ENCODE results near the gene COX6A2. TPM values are rescaled to one million over a fixed set of nuclear protein-coding genes. Genes with fewer than 3 reads are reported as not detected.
"Not testable (repeated sequence)": the region's sequence is repeated elsewhere in the genome, so short reads cannot be mapped to it uniquely, and the experiment has no call there.

The COX6A2 gene
- total RNA-seq, 2 experiments from 2014 or later, result not detected

DNA sequence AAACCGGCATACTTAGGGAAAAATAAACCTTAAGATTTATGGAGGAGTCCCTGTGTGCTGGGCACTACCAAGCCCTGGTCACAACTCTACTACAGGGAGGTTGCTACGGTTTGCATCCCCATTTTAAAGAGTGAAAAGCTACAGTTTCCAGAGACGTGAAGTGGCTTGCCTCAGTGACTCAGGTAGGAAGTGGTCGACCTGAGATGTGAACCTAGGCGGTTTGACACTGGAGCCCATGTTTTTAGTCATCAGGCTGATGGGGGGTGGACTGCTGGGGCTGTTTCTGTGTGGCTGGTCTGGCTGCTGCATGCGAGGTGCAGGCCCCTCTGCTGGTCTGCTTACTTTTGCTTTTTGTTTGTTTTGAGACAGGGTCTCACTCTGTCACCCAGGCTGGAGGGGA is 6.6 kb downstream of the COX6A2 start:
- intact Hi-C loops (cut with micrococcal nuclease; ENCODE audit: unreplicated experiment), result no loop called here
- no peaks in the 10 kb centered on the region for H4K20me1 ChIP-seq (ENCODE audit: insufficient read depth, low read length)
- no peak for DNase-seq (ENCODE audit: low spot score)
- H3K9me2 ChIP-seq (ENCODE audit: insufficient read depth, low read length), result no peaks in the 10 kb centered on the region
- no peak overlapping the region for H2AFZ ChIP-seq (ENCODE audit: low read length)
- BruUV-seq (replicated peaks), result no TSS peak
- no peaks in the 10 kb centered on the region for H3K9me3 ChIP-seq (ENCODE audit: low read length)
- H3K36me3 ChIP-seq (ENCODE audit: insufficient read depth, low read length), result no peaks in the 10 kb centered on the region
- H3K4me2 ChIP-seq (ENCODE audit: low read length), result no peak overlapping the region
- CTCF ChIA-PET (ENCODE audit: unreplicated experiment), result no interaction called here
- TF ChIP-seq CTCF (conservative IDR thresholded peaks at IDR 0.05; ENCODE audit: low read length) (no peak), EZH2phosphoT487 (IDR thresholded peaks at IDR 0.05; ENCODE audit: borderline replicate concordance, low read depth, low read length) (no peak)
- POLR2A ChIA-PET, result no interaction called here
- H3K27ac ChIP-seq (ENCODE audit: low read depth, low read length, poor library complexity, severe bottlenecking), result no peak overlapping the region
- H3K4me3 ChIP-seq (ENCODE audit: low read depth, low read length, poor library complexity, severe bottlenecking), result no peak overlapping the region
- H3K79me2 ChIP-seq (ENCODE audit: insufficient read depth, low read depth, low read length), result no peaks in the 10 kb centered on the region
- H3K4me1 ChIP-seq (ENCODE audit: insufficient read depth, low read length, poor library complexity, severe bottlenecking), result no peaks in the 10 kb centered on the region

DNA sequence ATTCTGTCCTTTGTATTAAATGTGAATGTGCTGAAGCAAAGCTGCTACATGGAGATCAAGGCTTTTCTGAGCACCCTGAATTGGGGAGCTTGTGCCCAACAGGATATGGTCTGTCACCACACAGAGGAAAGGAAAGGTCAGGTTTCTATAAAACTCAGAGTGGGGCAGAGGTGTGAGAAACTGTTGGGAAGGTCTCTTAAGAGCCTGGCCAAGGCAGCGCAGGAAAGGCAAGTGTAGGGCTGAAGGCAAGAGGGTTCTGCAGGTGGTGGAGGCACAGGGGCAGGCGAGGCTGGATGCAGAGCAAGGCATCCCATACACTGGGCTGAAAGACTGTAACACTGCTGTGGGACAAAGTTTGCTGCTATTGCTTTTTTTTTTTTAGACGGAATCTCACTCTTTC is 8.1 kb downstream of the COX6A2 start:
- intact Hi-C loops (cut with micrococcal nuclease; ENCODE audit: unreplicated experiment), result no loop called here
- Histone ChIP-seq H3K79me2 (ENCODE audit: insufficient read depth, low read depth, low read length) (no peaks in the 10 kb centered on the region), H3K4me2 (ENCODE audit: low read length) (no peak overlapping the region), H3K9me2 (ENCODE audit: insufficient read depth, low read length) (no peaks in the 10 kb centered on the region), H3K9me3 (ENCODE audit: low read length) (no peaks in the 10 kb centered on the region), H3K27ac (ENCODE audit: low read depth, low read length, poor library complexity, severe bottlenecking) (no peak overlapping the region), H3K4me3 (ENCODE audit: low read depth, low read length, poor library complexity, severe bottlenecking) (no peak overlapping the region), H4K20me1 (ENCODE audit: insufficient read depth, low read length) (no peaks in the 10 kb centered on the region), H2AFZ (ENCODE audit: low read length) (no peak overlapping the region), H3K4me1 (ENCODE audit: insufficient read depth, low read length, poor library complexity, severe bottlenecking) (no peaks in the 10 kb centered on the region), H3K36me3 (ENCODE audit: insufficient read depth, low read length) (no peaks in the 10 kb centered on the region)
- TF ChIP-seq EZH2phosphoT487 (IDR thresholded peaks at IDR 0.05; ENCODE audit: borderline replicate concordance, low read depth, low read length), result no peak
- no peak for TF ChIP-seq CTCF (conservative IDR thresholded peaks at IDR 0.05; ENCODE audit: low read length)
- ChIA-PET POLR2A (interaction anchor here (1.0 kb wide), 1 partner anchor 10 kb away, joined by 3 read pairs; no protein-coding TSS in a partner anchor), CTCF (ENCODE audit: unreplicated experiment) (no interaction called here)
- BruUV-seq (replicated peaks), result no TSS peak
- DNase-seq (ENCODE audit: low spot score), result no peak

GRCh38 chr16:31417916-31418315 is 10.2 kb downstream of the COX6A2 start:
- POLR2A ChIA-PET, result no interaction called here

DNA sequence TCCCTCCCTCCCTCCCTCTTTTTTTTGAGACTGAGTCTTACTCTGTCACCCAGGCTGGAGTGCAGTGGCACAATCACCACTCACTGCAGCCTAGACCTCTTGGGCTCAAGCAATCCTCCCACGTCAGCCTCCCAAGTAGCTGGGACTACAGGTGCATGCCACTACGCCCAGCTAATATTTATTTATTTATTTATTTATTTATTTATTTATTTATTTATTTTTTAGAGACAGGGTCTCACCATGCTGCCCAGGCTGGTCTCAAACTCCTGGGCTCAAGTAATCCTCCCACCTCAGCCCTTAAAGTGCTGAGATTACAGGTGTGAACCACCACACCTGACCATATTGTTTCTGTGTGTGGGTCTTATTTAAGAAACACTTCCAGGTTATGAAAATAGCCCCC is 11.1 kb downstream of the COX6A2 start:
- H3K4me2 ChIP-seq (ENCODE audit: low read length); H3K36me3 ChIP-seq (ENCODE audit: insufficient read depth, low read length); DNase-seq (ENCODE audit: low spot score); H3K4me3 ChIP-seq (ENCODE audit: low read depth, low read length, poor library complexity, severe bottlenecking); intact Hi-C loops (cut with micrococcal nuclease; ENCODE audit: unreplicated experiment); H2AFZ ChIP-seq (ENCODE audit: low read length); POLR2A ChIA-PET; H3K79me2 ChIP-seq (ENCODE audit: insufficient read depth, low read depth, low read length); H3K9me3 ChIP-seq (ENCODE audit: low read length); H4K20me1 ChIP-seq (ENCODE audit: insufficient read depth, low read length); H3K27ac ChIP-seq (ENCODE audit: low read depth, low read length, poor library complexity, severe bottlenecking); CTCF ChIA-PET (ENCODE audit: unreplicated experiment); H3K9me2 ChIP-seq (ENCODE audit: insufficient read depth, low read length); H3K4me1 ChIP-seq (ENCODE audit: insufficient read depth, low read length, poor library complexity, severe bottlenecking); BruUV-seq (replicated peaks): not testable (repeated sequence)

More at GRCh38 chr16:31417916-31418315, 10.2 kb downstream of the COX6A2 start:
- CTCF ChIA-PET (ENCODE audit: unreplicated experiment), result no interaction called here
- H2AFZ ChIP-seq (ENCODE audit: low read length), result no peak overlapping the region
- no peak overlapping the region for H3K4me3 ChIP-seq (ENCODE audit: low read depth, low read length, poor library complexity, severe bottlenecking)
- H3K9me2 ChIP-seq (ENCODE audit: insufficient read depth, low read length), result no peaks in the 10 kb centered on the region
- H3K27ac ChIP-seq (ENCODE audit: low read depth, low read length, poor library complexity, severe bottlenecking), result no peak overlapping the region
- H3K9me3 ChIP-seq (ENCODE audit: low read length), result no peaks in the 10 kb centered on the region
- no peaks in the 10 kb centered on the region for H3K79me2 ChIP-seq (ENCODE audit: insufficient read depth, low read depth, low read length)
- DNase-seq (ENCODE audit: low spot score), result no peak
- no peaks in the 10 kb centered on the region for H3K4me1 ChIP-seq (ENCODE audit: insufficient read depth, low read length, poor library complexity, severe bottlenecking)
- no peaks in the 10 kb centered on the region for H3K36me3 ChIP-seq (ENCODE audit: insufficient read depth, low read length)
- H4K20me1 ChIP-seq (ENCODE audit: insufficient read depth, low read length), result no peaks in the 10 kb centered on the region
- intact Hi-C loops (cut with micrococcal nuclease; ENCODE audit: unreplicated experiment), result no loop called here
- H3K4me2 ChIP-seq (ENCODE audit: low read length), result no peak overlapping the region
- TF ChIP-seq EZH2phosphoT487 (IDR thresholded peaks at IDR 0.05; ENCODE audit: borderline replicate concordance, low read depth, low read length) (no peak), CTCF (conservative IDR thresholded peaks at IDR 0.05; ENCODE audit: low read length) (no peak)
- no TSS peak for BruUV-seq (replicated peaks)
